K562 (cell line): ENCODE data around the gene TSEN34. TPM values are rescaled to one million over a fixed set of nuclear protein-coding genes. Genes with fewer than 3 reads are reported as not detected.

Source experiments
- ATAC-seq: fragments of 200-7000 bp; cut with Tn5 transposase; 3 replicates; pipeline ENCODE4 v1.9.1; 2020; ENCODE audit warnings: moderate library complexity
- BruUV-seq: library from RNA; stranded (reverse); fragments of 400-500 nt; replicated peaks from 2 replicates; lab custom pipeline; 2021; lab: Mats Ljungman, UMichigan
- CTCF ChIA-PET: fragments of 300-600 bp; formaldehyde crosslinking; extraction: SDS; loops from one replicate; lab custom pipeline; 2021; ENCODE audit warnings: low intra/inter-chr PET ratio; lab: Yijun Ruan, JAX
- POLR2A ChIA-PET: fragments of 300-600, 350-650 bp; sonication (Branson Sonifier 250); formaldehyde crosslinking; extraction: SDS; loops from one replicate; lab custom pipeline; 2021; ENCODE audit warnings: antibody characterized with exemption, inconsistent platforms; lab: Yijun Ruan, JAX
- DNase-seq, 4 experiments: peaks; one replicate each; pipeline versions ENCODE4 v3.0.0 to v3.0.0-alpha.2; 2011 to 2018; ENCODE audit warnings: low spot score in 3 of 4, mixed read lengths in 3 of 4; ENCODE audit errors: extremely low read depth in 1 of 4
- FAIRE-seq: peaks from 2 replicates; lab custom pipeline; 2011; peaks lifted over from hg19 to GRCh38; lab: Jason Lieb, UNC
- H2AFZ ChIP-seq: 2 replicates; pipeline ENCODE4 v1.6.0; 2011; ENCODE audit warnings: low read depth, low read length, control low read depth, inconsistent platforms
- H3K27ac ChIP-seq: fragments of 200-600 bp; 3 replicates; pipeline ENCODE4 v1.8.0; 2011; ENCODE audit warnings: low read depth, mild to moderate bottlenecking, control low read depth, inconsistent platforms, low read length, moderate library complexity, mixed read lengths; ENCODE audit errors: extremely low read depth
- H3K27me3 ChIP-seq, 2 experiments: fragments of 300-600 bp in 1 of 2; 2 replicates in 1 of 2; 3 replicates in 1 of 2; pipeline versions ENCODE4 v1.6.0 to v1.8.0; 2011; ENCODE audit warnings: inconsistent platforms in 2 of 2, low read length in 2 of 2, mild to moderate bottlenecking in 1 of 2, mixed read lengths in 1 of 2, moderate library complexity in 1 of 2; ENCODE audit not compliant: control insufficient read depth in 2 of 2, insufficient read depth in 2 of 2
- H3K36me3 ChIP-seq: fragments of 300-600 bp; 3 replicates; pipeline ENCODE4 v1.8.0; 2011; ENCODE audit warnings: mild to moderate bottlenecking, low read length, inconsistent platforms; ENCODE audit not compliant: control insufficient read depth, insufficient read depth
- H3K4me1 ChIP-seq, 2 experiments: fragments of 200-600 bp in 1 of 2; replicated peaks in 1 of 2; 2 replicates in 1 of 2; 3 replicates in 1 of 2; pipeline versions ENCODE4 v1.5.1 to v1.8.0; 2011; ENCODE audit warnings: inconsistent platforms in 2 of 2, low read length in 2 of 2, mild to moderate bottlenecking in 1 of 2, mixed read lengths in 1 of 2, moderate library complexity in 1 of 2; ENCODE audit not compliant: control insufficient read depth in 2 of 2, insufficient read depth in 2 of 2
- H3K4me2 ChIP-seq: 2 replicates; pipeline ENCODE4 v1.6.1; 2011; ENCODE audit warnings: low read length, control low read depth, inconsistent platforms, mixed read lengths; ENCODE audit not compliant: insufficient read depth
- H3K4me3 ChIP-seq: fragments of 200-600 bp; sonication (generic), shearing (Covaris generic); 2 replicates; pipeline ENCODE4 v1.5.1; 2016; ENCODE audit warnings: control low read depth, inconsistent platforms
- H3K79me2 ChIP-seq: fragments of 200-600 bp; 3 replicates; pipeline ENCODE4 v1.8.0; 2011; ENCODE audit warnings: low read length, inconsistent platforms; ENCODE audit not compliant: control insufficient read depth, insufficient read depth
- H3K9ac ChIP-seq, 2 experiments: 2 replicates each; pipeline versions ENCODE4 v1.6.0 to v1.6.1; 2011; ENCODE audit warnings: low read depth in 2 of 2, low read length in 2 of 2, control low read depth in 1 of 2, inconsistent platforms in 1 of 2, mild to moderate bottlenecking in 1 of 2, mixed read lengths in 1 of 2; ENCODE audit not compliant: insufficient read depth in 1 of 2
- H3K9me1 ChIP-seq: one replicate; pipeline ENCODE4 v1.6.0; 2011; ENCODE audit warnings: inconsistent platforms, mild to moderate bottlenecking, low read length, moderate library complexity; ENCODE audit not compliant: control insufficient read depth, insufficient read depth
- H3K9me3 ChIP-seq: replicated peaks from 2 replicates; pipeline ENCODE4 v1.5.1; 2011; ENCODE audit warnings: low read depth, low read length, inconsistent platforms; ENCODE audit not compliant: control insufficient read depth, insufficient read depth
- H4K20me1 ChIP-seq: replicated peaks from 2 replicates; pipeline ENCODE4 v1.6.1; 2011; ENCODE audit warnings: low read length, inconsistent platforms, mixed read lengths; ENCODE audit not compliant: control insufficient read depth, insufficient read depth
- ARID1B ChIP-seq: fragments of 450-650 bp; IDR thresholded peaks from 2 replicates; pipeline ENCODE4 v1.6.1; 2016; ENCODE audit warnings: antibody characterized with exemption, mild to moderate bottlenecking, inconsistent platforms
- ATF7 ChIP-seq: fragments of 450-650 bp; IDR thresholded peaks from 2 replicates; pipeline ENCODE4 v1.7.1; 2014; ENCODE audit warnings: mild to moderate bottlenecking, moderate library complexity
- DMBX1 ChIP-seq: fragments of 250-450 bp; sonication (Bioruptor Pico); IDR thresholded peaks from 2 replicates; pipeline ENCODE4 v1.8.0; 2022; ENCODE audit warnings: inconsistent platforms, mild to moderate bottlenecking, moderate library complexity, borderline replicate concordance
- FOXP1 ChIP-seq: sonication (generic); formaldehyde crosslinking; IDR thresholded peaks from 2 replicates; pipeline ENCODE4 v1.8.0; 2022; ENCODE audit warnings: mild to moderate bottlenecking, missing genetic modification reagents
- KDM5B ChIP-seq: fragments of 200-600 bp; sonication (generic); IDR thresholded peaks from 2 replicates; pipeline ENCODE4 v1.6.1; 2012; ENCODE audit warnings: low read depth, mild to moderate bottlenecking, moderate library complexity, low read length, control low read depth, inconsistent platforms; ENCODE audit not compliant: insufficient replicate concordance
- KLF13 ChIP-seq: fragments of 450-650 bp; IDR thresholded peaks from 2 replicates; pipeline ENCODE4 v1.6.1; 2016; ENCODE audit warnings: missing genetic modification characterization, low read depth, mild to moderate bottlenecking, missing compliant biosample characterization, moderate library complexity, borderline replicate concordance
- MEF2D ChIP-seq: conservative IDR thresholded peaks from 2 replicates; pipeline ENCODE4 v1.6.1; 2016; ENCODE audit warnings: low read depth, missing genetic modification characterization, missing compliant biosample characterization
- NR2C2 ChIP-seq, 2 experiments: fragments of 200-800 bp in 1 of 2; sonication (Bioruptor generic) in 1 of 2; sonication (generic) in 1 of 2; formaldehyde crosslinking in 1 of 2; IDR thresholded peaks; 2 replicates each; pipeline versions ENCODE4 v1.6.1 to v1.8.0; 2016 to 2022; ENCODE audit warnings: mild to moderate bottlenecking in 1 of 2, missing compliant biosample characterization in 1 of 2, missing genetic modification characterization in 1 of 2, missing genetic modification reagents in 1 of 2
- PKNOX1 ChIP-seq: fragments of 450-650 bp; IDR thresholded peaks from 2 replicates; pipeline ENCODE4 v1.6.1; 2016
- POLR2B ChIP-seq: fragments of 450-650 bp; IDR thresholded peaks from 2 replicates; pipeline ENCODE4 v1.6.1; 2018; ENCODE audit warnings: low read depth; ENCODE audit not compliant: partially characterized antibody
- SPI1 ChIP-seq: IDR thresholded peaks from 2 replicates; pipeline ENCODE4 v1.6.1; 2011; ENCODE audit warnings: low read depth, low read length, control low read depth, borderline replicate concordance
- THRAP3 ChIP-seq: fragments of 450-650 bp; IDR thresholded peaks from 2 replicates; pipeline ENCODE4 v1.6.1; 2016; ENCODE audit warnings: mild to moderate bottlenecking, inconsistent platforms, borderline replicate concordance
- THRB ChIP-seq: fragments of 450-650 bp; formaldehyde crosslinking; conservative IDR thresholded peaks from 2 replicates; pipeline ENCODE4 v1.4.0; 2022; ENCODE audit warnings: mild to moderate bottlenecking, missing genetic modification characterization
- ZFP30 ChIP-seq: fragments of 250-450 bp; sonication (Bioruptor Pico); IDR thresholded peaks from 2 replicates; pipeline ENCODE4 v1.8.0; 2022; ENCODE audit warnings: moderate library complexity, mild to moderate bottlenecking, inconsistent platforms, borderline replicate concordance
- ZNF695 ChIP-seq: fragments of 450-650 bp; formaldehyde crosslinking; IDR thresholded peaks from 2 replicates; pipeline ENCODE4 v1.4.0; 2020; ENCODE audit warnings: mild to moderate bottlenecking, moderate library complexity
- ZNF75A ChIP-seq: fragments of 450-650 bp; formaldehyde crosslinking; IDR thresholded peaks from 2 replicates; pipeline ENCODE4 v1.4.0; 2020; ENCODE audit warnings: mild to moderate bottlenecking
- ZNF780A ChIP-seq: fragments of 250-450 bp; sonication (Bioruptor Pico); IDR thresholded peaks from 2 replicates; pipeline ENCODE4 v1.5.0; 2021; ENCODE audit warnings: mild to moderate bottlenecking
- WGBS: fragments of 100-300 bp; shearing (Covaris generic); methylation state at CpG from one replicate; pipeline ENCODE4 v1.1.6; 2016; ENCODE audit warnings: low coverage, mixed read lengths; ENCODE audit not compliant: insufficient coverage; ENCODE audit errors: missing lambda C conversion rate; 5-methylcytosine and 5-hydroxymethylcytosine counted together
- in situ Hi-C: fragments of 300-500 bp; cut with MboI; formaldehyde crosslinking; loops from 4 replicates; pipeline ENCODE4 v1.15.0; 2018; ENCODE audit warnings: inconsistent platforms, mixed read lengths
- intact Hi-C: fragments of 100-400 bp; cut with micrococcal nuclease; formaldehyde crosslinking; loops from 2 replicates; pipeline ENCODE4 v1.14.2; 2022
- polyA plus RNA-seq, 8 experiments: library from polyadenylated mRNA; depleted of rRNA in 4 of 8; stranded (reverse) in 5 of 8; unstranded in 3 of 8; fragments of >200 nt; fragmentation: Nextera tagmentation in 2 of 8; fragmentation: Illumina TruSeq in 1 of 8; extraction: Ambion mirVana in 2 of 8; extraction: Trizol in 1 of 8; gene quantifications; 2 replicates each; pipeline versions ENCODE4 v1.2.1 to v1.2.3, GENCODE V29; 2011 to 2014; ENCODE audit warnings: inconsistent platforms in 1 of 8, missing spikeins in 1 of 8
- total RNA-seq, 7 experiments: library from RNA; depleted of rRNA in 6 of 7; stranded (reverse); fragments of >200 nt in 6 of 7; fragmentation: Illumina TruSeq in 2 of 7; extraction: Trizol in 2 of 7; gene quantifications; 2 replicates each; pipeline versions ENCODE4 v1.2.1 to v1.2.3, GENCODE V29; 2011 to 2021; ENCODE audit warnings: low replicate concordance in 1 of 7
- TF ChIP-seq, protein P1 (sequence below): fragments of 450-650 bp; formaldehyde crosslinking; IDR thresholded peaks from 2 replicates; pipeline ENCODE4 v1.4.0; 2020; ENCODE audit warnings: mild to moderate bottlenecking

TSEN34 gene
- total and polyA plus RNA-seq, 9 of the 15 experiments (the other 6 are each of a cell fraction or from before 2014, with no cell fraction given), result 3.1 to 57.6 (median 29.5) TPM

DNA sequence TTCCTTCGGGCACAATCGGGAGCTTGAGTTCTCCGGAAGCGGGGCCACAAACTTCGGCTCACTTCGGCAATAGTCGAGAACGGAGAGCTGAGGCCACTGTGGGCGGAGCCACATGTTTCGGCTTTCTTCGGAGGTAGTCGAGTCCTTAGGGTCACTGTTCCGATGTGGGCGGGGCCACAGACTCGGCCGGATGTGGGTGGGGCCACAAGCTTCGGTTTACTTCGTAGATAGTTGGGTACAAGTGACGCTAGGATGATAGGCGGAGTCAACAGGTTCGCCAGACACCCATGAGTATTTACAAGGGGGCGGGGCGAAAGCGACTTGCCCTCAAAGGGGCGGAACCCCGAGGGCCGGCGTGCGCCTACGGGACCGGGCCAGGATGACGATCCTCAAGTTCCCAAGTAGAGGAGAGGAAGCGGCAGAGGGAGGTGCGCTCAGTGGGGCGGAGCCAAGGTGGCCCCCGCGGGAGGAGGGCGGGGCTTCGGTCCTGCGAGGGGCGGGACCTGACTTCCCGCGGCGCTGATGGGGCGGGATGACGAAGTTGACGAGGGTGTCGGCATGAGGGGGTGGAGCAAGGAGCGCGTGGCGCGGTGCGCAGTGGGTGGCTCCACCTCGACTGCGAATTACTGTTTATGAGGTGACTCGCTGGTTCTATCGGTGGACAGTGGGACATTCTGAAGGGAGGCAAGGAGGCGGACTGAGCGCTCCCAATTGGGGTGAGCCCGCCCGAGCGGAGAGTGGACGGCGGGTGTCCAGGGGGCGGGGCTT is 1.2 kb upstream of the TSEN34 start:
- intact Hi-C loops, result loop anchor here (2.0 to 5.0 kb wide), 2 partner anchors 19 to 42 kb away; no protein-coding TSS in a partner anchor
- FAIRE-seq, result peak; percentile 100
- peak overlapping the region; percentile 100 for H3K27ac ChIP-seq
- no peaks in the 10 kb centered on the region for H3K9me3 ChIP-seq
- no peaks in the 10 kb centered on the region for H3K27me3 ChIP-seq
- H2AFZ ChIP-seq, result peak overlapping the region; percentile 98
- peak; percentile 75 for ATAC-seq
- peaks cover 5% of the 10 kb centered on the region for H3K9me1 ChIP-seq
- peak; percentile 86 to 100 (median 91) for DNase-seq
- ChIA-PET CTCF (no interaction called here), POLR2A (interaction anchor here (0.6 to 7.0 kb wide), 18 partner anchors 8 to 76 kb away, joined by 4 to 206 read pairs (median 6); partner anchors contain the start of genes CNOT3, LENG1, RPS9 and TMC4)
- no peaks in the 10 kb centered on the region for H4K20me1 ChIP-seq
- BruUV-seq, result no TSS peak
- H3K9ac ChIP-seq, result peak overlapping the region; percentile 98 to 99
- H3K36me3 ChIP-seq, result peaks cover 54% of the 10 kb centered on the region
- peaks cover 56% of the 10 kb centered on the region for H3K79me2 ChIP-seq
- H3K4me3 ChIP-seq, result peak overlapping the region; percentile 96
- in situ Hi-C loops, result no loop called here
- peak overlapping the region; percentile 93 for H3K4me2 ChIP-seq
- H3K4me1 ChIP-seq, result peaks cover 27 to 50% of the 10 kb centered on the region in 2 experiments
- WGBS, result under 1% methylated on average over 48 of the region's 65 CpGs
- TF ChIP-seq FOXP1 (CRISPR knock-in tag), result peak; percentile 57; the same call in 1 of the 2 replicates
- no peak for TF ChIP-seq ZNF780A
- TF ChIP-seq ATF7, result peak; percentile 70; the same call in 1 of the 2 replicates
- TF ChIP-seq MEF2D (tag), result peak; percentile 23; the same call in 1 of the 2 replicates
- peak; percentile 57; the same call in 1 of the 2 replicates for TF ChIP-seq ARID1B
- TF ChIP-seq, protein P1, sequence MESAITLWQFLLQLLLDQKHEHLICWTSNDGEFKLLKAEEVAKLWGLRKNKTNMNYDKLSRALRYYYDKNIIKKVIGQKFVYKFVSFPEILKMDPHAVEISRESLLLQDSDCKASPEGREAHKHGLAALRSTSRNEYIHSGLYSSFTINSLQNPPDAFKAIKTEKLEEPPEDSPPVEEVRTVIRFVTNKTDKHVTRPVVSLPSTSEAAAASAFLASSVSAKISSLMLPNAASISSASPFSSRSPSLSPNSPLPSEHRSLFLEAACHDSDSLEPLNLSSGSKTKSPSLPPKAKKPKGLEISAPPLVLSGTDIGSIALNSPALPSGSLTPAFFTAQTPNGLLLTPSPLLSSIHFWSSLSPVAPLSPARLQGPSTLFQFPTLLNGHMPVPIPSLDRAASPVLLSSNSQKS (CRISPR knock-in tag), result no peak
- TF ChIP-seq PKNOX1, result peak; percentile 87
- TF ChIP-seq ZNF695 (CRISPR knock-in tag), result no peak
- no peak for TF ChIP-seq ZFP30 (CRISPR knock-in tag)
- TF ChIP-seq KLF13 (tag), result peak; percentile 15; the same call in 1 of the 2 replicates
- no peak for TF ChIP-seq THRAP3
- TF ChIP-seq POLR2B, result peak; percentile 94
- peak; percentile 28 for TF ChIP-seq KDM5B
- no peak for TF ChIP-seq ZNF75A (CRISPR knock-in tag)
- TF ChIP-seq SPI1, result peak; percentile 77; the same call in 1 of the 2 replicates
- no peak for TF ChIP-seq DMBX1 (CRISPR knock-in tag)
- no peak for TF ChIP-seq NR2C2 (CRISPR knock-in tag; IDR thresholded peaks at IDR 0.05)
- TF ChIP-seq NR2C2 (tag; IDR thresholded peaks at IDR 0.05), result peak; percentile 40; the same call in 1 of the 2 replicates
- 0 out of 2 replicates have a peak, but pooled peaks have one; percentile 62 for TF ChIP-seq THRB (CRISPR knock-in tag)
